Progenitor cell of endocrine pancreas (in vitro differentiated cells): Measurements from ENCODE around the gene RCN2. TPM values are rescaled to one million over a fixed set of nuclear protein-coding genes. Genes with fewer than 3 reads are reported as not detected.

ENCODE experiments used
- DNase-seq: peaks from one replicate; pipeline ENCODE4 v3.0.0; 2021; ENCODE audit warnings: low spot score; ENCODE audit not compliant: unreplicated experiment
- H3K27ac Mint-ChIP-seq: 2 replicates; pipeline ENCODE4 v1.8.0; 2021; ENCODE audit warnings: mild to moderate bottlenecking, moderate library complexity, mixed read lengths
- H3K27me3 Mint-ChIP-seq: 2 replicates; pipeline ENCODE4 v1.8.0; 2021; ENCODE audit warnings: mixed read lengths
- H3K36me3 Mint-ChIP-seq: 2 replicates; pipeline ENCODE4 v1.8.0; 2022; ENCODE audit warnings: mixed read lengths; ENCODE audit not compliant: insufficient read depth
- H3K4me1 Mint-ChIP-seq: 2 replicates; pipeline ENCODE4 v1.8.0; 2021; ENCODE audit warnings: low read depth, mixed read lengths
- H3K4me3 Mint-ChIP-seq: 2 replicates; pipeline ENCODE4 v1.8.0; 2021; ENCODE audit warnings: low read depth, mild to moderate bottlenecking, moderate library complexity, mixed read lengths
- H3K9me3 Mint-ChIP-seq: 2 replicates; pipeline ENCODE4 v1.8.0; 2021; ENCODE audit warnings: low read depth, mixed read lengths
- CTCF ChIP-seq: fragments of 200-600 bp; sonication (generic); IDR thresholded peaks from one replicate; pipeline ENCODE4 v1.5.0; 2021; ENCODE audit warnings: antibody characterized with exemption, mild to moderate bottlenecking; ENCODE audit not compliant: unreplicated experiment
- total RNA-seq: library from RNA; stranded (reverse); gene quantifications from 2 replicates; pipeline ENCODE4 v1.2.1, GENCODE V29; 2021

RCN2 gene
- total RNA-seq, 1 donor from 2014 or later: 236 TPM

GRCh38 chr15:77002954-77003912 is 71.7 kb downstream of the RCN2 start:
- H3K4me1 Mint-ChIP-seq: no peaks in the 10 kb centered on the region
- no peak for DNase-seq
- no peaks in the 10 kb centered on the region for H3K36me3 Mint-ChIP-seq
- TF ChIP-seq CTCF: no peak
- H3K4me3 Mint-ChIP-seq: no peak overlapping the region
- H3K27me3 Mint-ChIP-seq: peaks cover 13% of the 10 kb centered on the region
- H3K9me3 Mint-ChIP-seq: no peaks in the 10 kb centered on the region
- H3K27ac Mint-ChIP-seq: no peak overlapping the region

Other genes starting within 250 kb of the RCN2 start
- gene SCAPER, start 26.4 kb upstream of the RCN2 start, total RNA-seq: 43.1 and 43.3 TPM in 2 replicates
- not detected in 2 replicates for gene PSTPIP1, start 63.4 kb downstream of the RCN2 start, total RNA-seq
- gene TSPAN3, start 139.4 kb downstream of the RCN2 start, total RNA-seq: 337 and 352 TPM in 2 replicates